Testis (tissue), 2 donors: Measurements from ENCODE around the gene WDR62.

Experiments
- POLR2A ChIP-seq: fragments of 450-650 bp; IDR thresholded peaks from one replicate; pipeline ENCODE4 v1.6.1; 2017; ENCODE audit warnings: antibody characterized with exemption, mild to moderate bottlenecking, moderate library complexity
- TF ChIP-seq, protein P1 (sequence below), 3 experiments: fragments of 450-650 bp in 2 of 3; fragments of 200-600 bp in 1 of 3; sonication (generic) in 1 of 3; IDR thresholded peaks; one replicate each; pipeline ENCODE4 v1.5.1; 2016 to 2019; ENCODE audit warnings: antibody characterized with exemption in 3 of 3, mild to moderate bottlenecking in 2 of 3, moderate library complexity in 1 of 3

DNA sequence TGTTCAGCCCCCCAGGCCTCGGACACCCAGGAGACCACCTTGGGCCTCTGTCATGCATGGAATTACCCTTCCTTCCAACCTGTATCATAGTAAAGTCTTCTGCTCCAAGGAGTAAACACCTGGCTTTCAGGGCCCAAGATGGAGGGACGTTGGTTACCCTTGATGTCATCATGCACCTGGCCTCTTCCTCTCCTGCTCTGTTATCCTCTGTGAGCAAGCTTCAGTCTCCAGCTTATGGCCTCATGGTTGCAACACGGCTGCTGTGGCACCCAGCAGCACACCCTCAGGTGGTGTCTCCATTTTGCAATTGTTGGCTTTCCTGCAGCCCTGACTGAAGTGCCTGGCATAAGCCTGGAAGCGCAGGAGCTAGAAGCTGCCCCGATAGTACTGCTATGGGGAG, 52.3 kb downstream of the WDR62 start:
- TF ChIP-seq, protein P1, sequence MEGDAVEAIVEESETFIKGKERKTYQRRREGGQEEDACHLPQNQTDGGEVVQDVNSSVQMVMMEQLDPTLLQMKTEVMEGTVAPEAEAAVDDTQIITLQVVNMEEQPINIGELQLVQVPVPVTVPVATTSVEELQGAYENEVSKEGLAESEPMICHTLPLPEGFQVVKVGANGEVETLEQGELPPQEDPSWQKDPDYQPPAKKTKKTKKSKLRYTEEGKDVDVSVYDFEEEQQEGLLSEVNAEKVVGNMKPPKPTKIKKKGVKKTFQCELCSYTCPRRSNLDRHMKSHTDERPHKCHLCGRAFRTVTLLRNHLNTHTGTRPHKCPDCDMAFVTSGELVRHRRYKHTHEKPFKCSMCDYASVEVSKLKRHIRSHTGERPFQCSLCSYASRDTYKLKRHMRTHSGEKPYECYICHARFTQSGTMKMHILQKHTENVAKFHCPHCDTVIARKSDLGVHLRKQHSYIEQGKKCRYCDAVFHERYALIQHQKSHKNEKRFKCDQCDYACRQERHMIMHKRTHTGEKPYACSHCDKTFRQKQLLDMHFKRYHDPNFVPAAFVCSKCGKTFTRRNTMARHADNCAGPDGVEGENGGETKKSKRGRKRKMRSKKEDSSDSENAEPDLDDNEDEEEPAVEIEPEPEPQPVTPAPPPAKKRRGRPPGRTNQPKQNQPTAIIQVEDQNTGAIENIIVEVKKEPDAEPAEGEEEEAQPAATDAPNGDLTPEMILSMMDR (IDR thresholded peaks at IDR 0.05) = no peak
- TF ChIP-seq POLR2A = no peak
